Heart left ventricle (tissue), 13 donors: Measurements from ENCODE around the gene ANKRD40.

Experiments
- CTCF ChIP-seq, 12 donors: fragments of 200-600 bp; sonication (generic) in 4 of 12; IDR thresholded peaks; one replicate each; pipeline versions ENCODE4 v1.5.0 to v1.8.0; 2018 to 2022; ENCODE audit warnings: antibody characterized with exemption in 12 of 12, mild to moderate bottlenecking in 5 of 12
- POLR2A ChIP-seq, 2 donors: fragments of 450-650 bp; IDR thresholded peaks; one replicate each; pipeline ENCODE4 v1.6.1; 2017; ENCODE audit warnings: antibody characterized with exemption in 2 of 2, mild to moderate bottlenecking in 2 of 2, moderate library complexity in 2 of 2
- donor health status: ischemic (EF 13 %, LVEDD 7.1; RV severe dilation, severe dysfunction).
- donor health status: DM: no; HTN: yes; CAD: no.
- donor health status: DM: no; HTN: no; CAD: no.
- donor health status: ischemic (EF 25% LVEDD 6.9; RV normal size, moderate dysfunction).
- donor health status: ischemic (EF 25% LVEDD 5.7; RV mildly dilated, moderate dysfunction).
- donor health status: ischemic (EF 35%, LVEDD 5.7; RV mildly dilated, moderate dysfunction).
- donor health status: nonischemic (EF 11% LVEDD 7.7; RV severe dilation, severe dysfunction).
- donor health status: DM: yes; HTN: yes; CAD: no.
- donor health status: PGD.
- donor health status: ischemic (EF 29% LVEDD 5.4; RV normal size, mild dysfunction).
- donor health status: nonischemic (EF 23%, LVEDD 6.1; RV moderate dilation, normal function).

- TF ChIP-seq CTCF (IDR thresholded peaks at IDR 0.05) (no peak), POLR2A (IDR thresholded peaks at IDR 0.05) (no peak)
Observed at GRCh38 chr17:50665838-50666237, 41.9 kb downstream of the ANKRD40 start.
